ENCODE data around the gene COL18A1.

GRCh38 chr21:45490049-45490731 lies 85.2 kb downstream of the COL18A1 start:
- no peak for TF ChIP-seq CTCF (IDR thresholded peaks at IDR 0.05)
- TF ChIP-seq EZH2 (IDR thresholded peaks at IDR 0.05; ENCODE audit: borderline replicate concordance, insufficient read depth, low read depth, low read length, poor library complexity, severe bottlenecking), result no peak
